HCT116 (cell line): ENCODE measurements around the gene NXPE3. TPM values are rescaled to one million over a fixed set of nuclear protein-coding genes. Genes with fewer than 3 reads are reported as not detected.

Experiments
- ATAC-seq: fragments of 200-7000 bp; cut with Tn5 transposase; 2 replicates; pipeline ENCODE4 v1.9.1; 2020; ENCODE audit warnings: mild to moderate bottlenecking, moderate library complexity
- BruUV-seq: library from RNA; stranded (reverse); fragments of 400-500 nt; replicated peaks from 2 replicates; lab custom pipeline; 2021; lab: Mats Ljungman, UMichigan
- CTCF ChIA-PET: fragments of 300-600 bp; sonication (Branson Sonifier 250); formaldehyde crosslinking; loops from one replicate; lab custom pipeline; 2021; ENCODE audit warnings: antibody characterized with exemption; lab: Charles Lee
- POLR2A ChIA-PET: fragments of 300-600, 350-600 bp; sonication (Branson Sonifier 250); formaldehyde crosslinking; loops from one replicate; lab custom pipeline; 2021; ENCODE audit warnings: antibody characterized with exemption; lab: Charles Lee
- RAD21 ChIA-PET, 2 experiments: fragments of 300-600 bp; sonication (Branson Sonifier 250); formaldehyde crosslinking; loops; one replicate each; lab custom pipeline; 2023; ENCODE audit warnings: low total read pairs in 2 of 2; ENCODE audit not compliant: uncharacterized antibody in 2 of 2, unreplicated experiment in 2 of 2, low non-redundant PET in 1 of 2; lab: Charles Lee
- DNase-seq: peaks from one replicate; pipeline ENCODE4 v3.0.0-alpha.2; 2010; ENCODE audit warnings: low read depth, low spot score
- H2AFZ ChIP-seq: fragments of 200-600 bp; shearing (Covaris generic), sonication (generic); 2 replicates; pipeline ENCODE4 v1.6.1; 2017; ENCODE audit warnings: low read depth, mixed run types, mixed read lengths, antibody characterized with exemption, low read length; ENCODE audit not compliant: poor library complexity, severe bottlenecking
- H3K27ac ChIP-seq: 2 replicates; pipeline ENCODE4 v1.5.1; 2012; ENCODE audit warnings: low read depth, low read length
- H3K27me3 ChIP-seq: fragments of 200-600 bp; sonication (generic); 2 replicates; pipeline ENCODE4 v1.6.1; 2016; ENCODE audit warnings: mixed run types, low read length, mixed read lengths; ENCODE audit not compliant: insufficient read depth
- H3K36me3 ChIP-seq, 2 experiments: fragments of 200-500 bp in 1 of 2; fragments of 200-600 bp in 1 of 2; sonication (Bioruptor generic) in 1 of 2; sonication (generic) in 1 of 2; 2 replicates each; pipeline versions ENCODE4 v1.5.1 to v1.6.1; 2014 to 2016; ENCODE audit warnings: low read length in 2 of 2, inconsistent platforms in 1 of 2, mixed read lengths in 1 of 2, mixed run types in 1 of 2; ENCODE audit not compliant: insufficient read depth in 2 of 2, control insufficient read depth in 1 of 2
- H3K4me1 ChIP-seq, 2 experiments: fragments of 200-600 bp in 1 of 2; sonication (generic) in 1 of 2; 2 replicates each; pipeline versions ENCODE4 v1.5.1 to v1.6.1; 2012 to 2017; ENCODE audit warnings: low read length in 2 of 2, inconsistent platforms in 1 of 2, mild to moderate bottlenecking in 1 of 2, mixed read lengths in 1 of 2, mixed run types in 1 of 2, moderate library complexity in 1 of 2; ENCODE audit not compliant: insufficient read depth in 2 of 2, control insufficient read depth in 1 of 2
- H3K4me2 ChIP-seq: fragments of 200-600 bp; sonication (generic); 2 replicates; pipeline ENCODE4 v1.6.1; 2017; ENCODE audit warnings: mixed run types, low read length, mixed read lengths
- H3K4me3 ChIP-seq, 2 experiments: fragments of 200-600 bp in 1 of 2; sonication (generic) in 1 of 2; replicated peaks in 1 of 2; 2 replicates each; pipeline ENCODE4 v1.5.1; 2011 to 2016; ENCODE audit warnings: low read length in 2 of 2, control low read depth in 1 of 2, low read depth in 1 of 2, mild to moderate bottlenecking in 1 of 2, mixed read lengths in 1 of 2, mixed run types in 1 of 2
- H3K79me2 ChIP-seq: fragments of 200-600 bp; sonication (generic); 2 replicates; pipeline ENCODE4 v1.6.1; 2017; ENCODE audit warnings: mild to moderate bottlenecking, mixed run types, low read length, moderate library complexity, mixed read lengths; ENCODE audit not compliant: insufficient read depth
- H3K9ac ChIP-seq: fragments of 200-600 bp; sonication (generic); 2 replicates; pipeline ENCODE4 v1.6.1; 2016; ENCODE audit warnings: low read length, mixed read lengths
- H3K9me2 ChIP-seq: fragments of 200-600 bp; sonication (generic), shearing (Covaris generic); 2 replicates; pipeline ENCODE4 v1.6.1; 2017; ENCODE audit warnings: mixed run types, mild to moderate bottlenecking, moderate library complexity; ENCODE audit not compliant: insufficient read depth
- H3K9me3 ChIP-seq, 2 experiments: fragments of 200-500 bp in 1 of 2; fragments of 200-600 bp in 1 of 2; sonication (Bioruptor generic) in 1 of 2; sonication (generic) in 1 of 2; 2 replicates each; pipeline ENCODE4 v1.6.1; 2014 to 2017; ENCODE audit warnings: low read length in 2 of 2, mixed read lengths in 2 of 2, inconsistent platforms in 1 of 2, low read depth in 1 of 2, mild to moderate bottlenecking in 1 of 2, mixed run types in 1 of 2, moderate library complexity in 1 of 2; ENCODE audit not compliant: control insufficient read depth in 1 of 2, insufficient read depth in 1 of 2
- H4K20me1 ChIP-seq: fragments of 200-600 bp; sonication (generic), shearing (Covaris generic); 2 replicates; pipeline ENCODE4 v1.6.1; 2017; ENCODE audit warnings: mixed run types, mild to moderate bottlenecking, moderate library complexity; ENCODE audit not compliant: insufficient read depth
- ATF3 ChIP-seq: IDR thresholded peaks from 2 replicates; pipeline ENCODE4 v1.6.1; 2012
- CBX3 ChIP-seq: IDR thresholded peaks from 2 replicates; pipeline ENCODE4 v1.6.1; 2012; ENCODE audit warnings: low read depth
- CEBPB ChIP-seq: IDR thresholded peaks from 2 replicates; pipeline ENCODE4 v1.6.1; 2012; ENCODE audit warnings: low read depth
- CTCF ChIP-seq, 3 experiments: fragments of 200-600 bp in 1 of 3; sonication (generic) in 1 of 3; IDR thresholded peaks in 2 of 3; conservative IDR thresholded peaks in 1 of 3; 2 replicates each; pipeline ENCODE4 v1.5.1; 2012 to 2017; ENCODE audit warnings: low read depth in 2 of 3, low read length in 2 of 3, antibody characterized with exemption in 1 of 3, borderline replicate concordance in 1 of 3, control low read depth in 1 of 3, mild to moderate bottlenecking in 1 of 3, mixed read lengths in 1 of 3, mixed run types in 1 of 3, moderate library complexity in 1 of 3; ENCODE audit not compliant: insufficient read depth in 1 of 3
- EGR1 ChIP-seq: IDR thresholded peaks from 2 replicates; pipeline ENCODE4 v1.6.1; 2012; ENCODE audit warnings: low read depth
- EZH2 ChIP-seq: fragments of 200-600 bp; sonication (generic); IDR thresholded peaks from 2 replicates; pipeline ENCODE4 v1.6.1; 2017; ENCODE audit warnings: antibody characterized with exemption, mixed run types
- EZH2phosphoT487 ChIP-seq: fragments of 200-600 bp; IDR thresholded peaks from 2 replicates; pipeline ENCODE4 v1.6.1; 2018; ENCODE audit warnings: antibody characterized with exemption, borderline replicate concordance
- FOSL1 ChIP-seq: IDR thresholded peaks from 2 replicates; pipeline ENCODE4 v1.6.1; 2012; ENCODE audit warnings: low read depth
- JUND ChIP-seq: IDR thresholded peaks from 2 replicates; pipeline ENCODE4 v1.6.1; 2012
- MAX ChIP-seq: IDR thresholded peaks from 2 replicates; pipeline ENCODE4 v1.6.1; 2012
- POLR2A ChIP-seq: IDR thresholded peaks from 2 replicates; pipeline ENCODE4 v1.7.0; 2011; ENCODE audit warnings: borderline replicate concordance; ENCODE audit not compliant: insufficient read depth, insufficient read length; ENCODE audit errors: extremely low read depth
- SIN3A ChIP-seq: IDR thresholded peaks from 2 replicates; pipeline ENCODE4 v1.6.1; 2012; ENCODE audit warnings: low read depth
- SP1 ChIP-seq: IDR thresholded peaks from 2 replicates; pipeline ENCODE4 v1.6.1; 2012; ENCODE audit warnings: low read depth
- TCF7L2 ChIP-seq: IDR thresholded peaks from 2 replicates; pipeline ENCODE4 v1.7.0; 2011; ENCODE audit warnings: borderline replicate concordance, inconsistent platforms; ENCODE audit not compliant: insufficient read depth, insufficient read length; ENCODE audit errors: extremely low read depth
- ZFX ChIP-seq: fragments of 450-650 bp; IDR thresholded peaks from 2 replicates; pipeline ENCODE4 v1.6.1; 2017
- ZNF274 ChIP-seq: fragments of 200-500 bp; sonication (Bioruptor generic); IDR thresholded peaks from 2 replicates; pipeline ENCODE4 v1.6.1; 2014; ENCODE audit warnings: mild to moderate bottlenecking, low read depth, low read length, inconsistent platforms
- intact Hi-C: fragments of 100-400 bp; cut with micrococcal nuclease; formaldehyde crosslinking; loops from 2 replicates; pipeline ENCODE4 v1.10.0; 2022
- total RNA-seq: library from RNA; stranded (reverse); gene quantifications from one replicate; pipeline ENCODE4 v1.2.1, GENCODE V29; 2021; ENCODE audit not compliant: unreplicated experiment

Gene NXPE3
- total RNA-seq, 1 experiment from 2014 or later: 4.3 TPM

GRCh38 chr3:101848754-101849713 lies 70.0 kb downstream of the NXPE3 start, which contains the start of gene NFKBIZ (continued):
- TF ChIP-seq CTCF (IDR thresholded peaks at IDR 0.05 in 2 of 3, conservative IDR thresholded peaks at IDR 0.05 in 1 of 3; ENCODE audit: borderline replicate concordance in 1 of 3, insufficient read depth in 1 of 3, low read depth in 2 of 3, low read length in 2 of 3) (no peak), EZH2phosphoT487 (no peak), ZNF274 (no peak), EGR1 (no peak), FOSL1 (no peak), CBX3 (no peak), ZFX (peak; percentile 77)

- peaks cover 26% of the 10 kb centered on the region for H3K79me2 ChIP-seq
- ChIA-PET CTCF (interaction anchor here (1.2 kb wide), 1 partner anchor 375 kb away, joined by 4 read pairs; no protein-coding TSS in a partner anchor), RAD21 (no interaction called here), POLR2A (interaction anchor here (0.6 to 2.9 kb wide), 17 partner anchors 10 to 375 kb away, joined by 3 to 18 read pairs (median 4); no protein-coding TSS in a partner anchor)
- H3K4me1 ChIP-seq: peaks cover 9 to 23% of the 10 kb centered on the region in 2 experiments
- H3K27ac ChIP-seq: peak overlapping the region; percentile 87
- ATAC-seq (peak; percentile 52), DNase-seq (no peak)
- peak overlapping the region; percentile 72 for H3K9ac ChIP-seq
- peak overlapping the region; percentile 61 to 87 for H3K4me3 ChIP-seq
- H2AFZ ChIP-seq: no peak overlapping the region
- H3K36me3 ChIP-seq: peaks cover 16 to 20% of the 10 kb centered on the region in 2 experiments; a peak in 3 of 4 replicates
- no peaks in the 10 kb centered on the region for H4K20me1 ChIP-seq
- intact Hi-C loops: loop anchor here (2.0 kb wide), 1 partner anchor 23 kb away; no protein-coding TSS in a partner anchor
- H3K4me2 ChIP-seq: peak overlapping the region; percentile 90
- H3K9me2 ChIP-seq: no peaks in the 10 kb centered on the region
- H3K9me3 ChIP-seq: no peaks in the 10 kb centered on the region
- H3K27me3 ChIP-seq: no peaks in the 10 kb centered on the region
- BruUV-seq: no TSS peak
- TF ChIP-seq ATF3: no peak
- no peak for TF ChIP-seq CBX3
- no peak for TF ChIP-seq SIN3A
- no peak; the same call in 1 of the 2 replicates for TF ChIP-seq MAX
- no peak for TF ChIP-seq CEBPB
- no peak for TF ChIP-seq POLR2A
- TF ChIP-seq ZNF274: no peak
- TF ChIP-seq SP1: no peak
- TF ChIP-seq ZFX: peak; percentile 9; the same call in 1 of the 2 replicates
- TF ChIP-seq TCF7L2: no peak
- TF ChIP-seq FOSL1: no peak
- no peak for TF ChIP-seq CTCF (IDR thresholded peaks at IDR 0.05 in 2 of 3, conservative IDR thresholded peaks at IDR 0.05 in 1 of 3; ENCODE audit: borderline replicate concordance in 1 of 3, insufficient read depth in 1 of 3, low read depth in 2 of 3, low read length in 2 of 3)
- no peak for TF ChIP-seq EZH2
- no peak for TF ChIP-seq EGR1
- no peak for TF ChIP-seq JUND
These were observed 70.8 kb downstream of the NXPE3 start for GRCh38 chr3:101849714-101850245.
